Coronary artery (tissue), 2 donors: ENCODE data around the gene IL15.

Experiments used
- DNase-seq: peaks from one replicate; pipeline ENCODE4 v3.0.0-alpha.2; 2017; ENCODE audit warnings: low spot score
- H3K27ac ChIP-seq, 2 donors: fragments of 200-600 bp; sonication (generic); one replicate each; pipeline ENCODE4 v1.5.1; 2016 to 2019
- H3K4me3 ChIP-seq: fragments of 200-600 bp; sonication (generic); 2 replicates; pipeline ENCODE4 v1.5.1; 2016; ENCODE audit warnings: mild to moderate bottlenecking, moderate library complexity
- TF ChIP-seq, protein P1 (sequence below): fragments of 200-600 bp; sonication (generic); IDR thresholded peaks from one replicate; pipeline ENCODE4 v1.5.1; 2019; ENCODE audit warnings: antibody characterized with exemption

Gene IL15

GRCh38 chr4:141763374-141763773 is 127.0 kb downstream of the IL15 start:
- H3K27ac ChIP-seq, result no peak overlapping the region
- TF ChIP-seq, protein P1, sequence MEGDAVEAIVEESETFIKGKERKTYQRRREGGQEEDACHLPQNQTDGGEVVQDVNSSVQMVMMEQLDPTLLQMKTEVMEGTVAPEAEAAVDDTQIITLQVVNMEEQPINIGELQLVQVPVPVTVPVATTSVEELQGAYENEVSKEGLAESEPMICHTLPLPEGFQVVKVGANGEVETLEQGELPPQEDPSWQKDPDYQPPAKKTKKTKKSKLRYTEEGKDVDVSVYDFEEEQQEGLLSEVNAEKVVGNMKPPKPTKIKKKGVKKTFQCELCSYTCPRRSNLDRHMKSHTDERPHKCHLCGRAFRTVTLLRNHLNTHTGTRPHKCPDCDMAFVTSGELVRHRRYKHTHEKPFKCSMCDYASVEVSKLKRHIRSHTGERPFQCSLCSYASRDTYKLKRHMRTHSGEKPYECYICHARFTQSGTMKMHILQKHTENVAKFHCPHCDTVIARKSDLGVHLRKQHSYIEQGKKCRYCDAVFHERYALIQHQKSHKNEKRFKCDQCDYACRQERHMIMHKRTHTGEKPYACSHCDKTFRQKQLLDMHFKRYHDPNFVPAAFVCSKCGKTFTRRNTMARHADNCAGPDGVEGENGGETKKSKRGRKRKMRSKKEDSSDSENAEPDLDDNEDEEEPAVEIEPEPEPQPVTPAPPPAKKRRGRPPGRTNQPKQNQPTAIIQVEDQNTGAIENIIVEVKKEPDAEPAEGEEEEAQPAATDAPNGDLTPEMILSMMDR, result no peak
- no peak for DNase-seq
- H3K4me3 ChIP-seq, result no peak overlapping the region

DNA sequence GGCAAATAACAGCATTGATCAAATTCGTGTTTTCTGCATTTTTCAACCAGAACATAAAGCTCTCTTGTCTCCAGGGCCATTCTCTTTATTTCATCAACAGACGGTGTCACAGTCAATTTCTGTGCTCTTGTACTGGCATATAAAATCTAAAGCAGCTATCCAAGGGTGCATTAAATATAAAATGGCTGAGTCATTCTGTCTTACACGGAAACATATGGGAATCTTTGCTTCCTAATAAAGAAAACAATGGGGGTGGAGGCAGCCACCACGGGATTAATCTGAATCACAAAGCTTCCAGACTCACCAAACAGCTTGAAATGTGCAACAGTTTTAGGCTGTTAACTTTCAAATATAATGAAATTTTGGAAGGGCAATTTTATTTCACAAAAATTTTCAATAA is 132.6 kb downstream of the IL15 start:
- Histone ChIP-seq H3K4me3 (no peak overlapping the region), H3K27ac (no peak overlapping the region)
- TF ChIP-seq, protein P1, result no peak
- DNase-seq, result no peak

DNA sequence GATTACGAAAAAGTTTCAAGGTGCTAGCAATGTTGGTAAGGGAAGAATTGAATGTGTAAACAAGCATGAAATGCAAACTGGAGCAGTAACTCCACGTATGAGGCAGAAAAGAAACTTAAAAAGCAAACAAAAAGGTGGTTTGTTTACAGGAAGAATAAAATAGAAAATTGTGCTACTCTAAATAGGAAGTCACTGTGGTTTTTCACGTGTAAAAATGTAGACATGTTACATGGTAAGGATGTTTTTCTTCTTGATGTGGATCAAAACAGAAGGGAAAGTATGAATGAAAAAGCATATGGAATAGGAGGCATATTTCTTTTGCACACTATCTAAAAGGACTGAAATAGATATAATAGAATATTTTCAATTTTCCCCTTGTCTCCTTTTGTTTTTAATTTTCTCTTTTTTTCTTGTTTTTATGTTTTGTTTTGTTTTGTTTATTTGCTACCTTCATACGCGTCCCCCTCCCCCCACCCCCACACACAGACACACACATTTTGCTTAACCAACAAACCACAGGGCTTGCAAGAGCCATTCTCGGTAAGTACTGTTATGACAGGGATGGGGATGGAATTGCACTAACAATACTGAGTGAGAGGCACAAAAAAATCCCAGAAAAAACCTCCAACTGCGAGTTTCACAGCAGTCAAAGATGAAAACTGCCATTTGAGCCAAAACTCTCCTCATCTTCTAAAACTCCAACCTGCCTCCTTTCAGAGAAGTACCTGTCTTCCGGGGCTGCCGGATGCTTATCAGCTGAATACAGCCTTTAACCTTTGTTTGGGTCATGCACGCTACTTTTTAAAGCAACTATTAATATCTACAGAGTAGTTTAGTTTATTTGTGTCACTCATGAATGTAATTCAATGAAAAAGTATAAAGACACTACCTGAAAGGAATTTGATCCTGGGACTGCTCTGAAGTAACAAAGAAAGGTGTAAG is 135.8 kb downstream of the IL15 start:
- TF ChIP-seq, protein P1, result no peak
- H3K4me3 ChIP-seq, result no peak overlapping the region
- no peak for DNase-seq
- no peak overlapping the region for H3K27ac ChIP-seq

DNA sequence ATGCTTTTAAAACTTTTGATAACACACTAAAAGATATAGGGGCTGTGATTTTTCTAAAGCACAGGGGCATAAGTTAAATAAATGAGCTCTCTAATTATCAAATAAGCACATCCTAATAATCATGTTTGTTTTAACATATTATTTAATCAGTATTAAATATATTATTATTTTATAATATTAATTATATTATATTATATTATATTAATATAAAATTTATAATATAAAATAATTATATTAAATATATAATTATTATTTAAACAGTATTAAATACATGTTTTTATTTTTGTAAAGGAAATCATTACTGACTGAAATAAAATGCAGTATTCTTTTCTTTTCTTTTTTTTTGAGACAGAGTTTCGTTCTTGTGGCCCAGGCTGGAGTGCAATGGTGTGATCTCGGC is 136.5 kb downstream of the IL15 start:
- TF ChIP-seq, protein P1, result no peak
- H3K27ac ChIP-seq, result no peak overlapping the region
- DNase-seq, result no peak

GRCh38 chr4:141782205-141782604 is 145.8 kb downstream of the IL15 start:
- TF ChIP-seq, protein P1, result no peak
- H3K27ac ChIP-seq, result no peak overlapping the region
- no peak overlapping the region for H3K4me3 ChIP-seq
- DNase-seq, result no peak

More for the DNA sequence above, 136.5 kb downstream of the IL15 start:
- H3K4me3 ChIP-seq, result no peak overlapping the region
